H1 (cell line): ENCODE data around the gene HLTF. TPM values are rescaled to one million over a fixed set of nuclear protein-coding genes. Genes with fewer than 3 reads are reported as not detected.
A peak's percentile ranks its signal among the peaks of the same experiment; 100 is the strongest.

Experiments used
- CTCF ChIA-PET: fragments of 300-600 bp; sonication (Branson Sonifier 250); formaldehyde crosslinking; loops from one replicate; lab custom pipeline; 2021; ENCODE audit not compliant: partially characterized antibody; lab: Charles Lee
- POLR2A ChIA-PET: fragments of 300-600 bp; sonication (Branson Sonifier 250); formaldehyde crosslinking; loops from one replicate; lab custom pipeline; 2021; ENCODE audit warnings: inconsistent platforms; ENCODE audit not compliant: partially characterized antibody; lab: Charles Lee
- DNase-seq, 2 experiments: peaks; one replicate each; pipeline versions ENCODE4 v3.0.0 to v3.0.0-alpha.2; 2010 to 2022; ENCODE audit warnings: low spot score in 2 of 2, low read depth in 1 of 2, mixed read lengths in 1 of 2
- FAIRE-seq: peaks from 2 replicates; lab custom pipeline; 2011; peaks lifted over from hg19 to GRCh38; lab: Jason Lieb, UNC
- H2AFZ ChIP-seq: 2 replicates; pipeline ENCODE4 v1.8.1; 2012; ENCODE audit warnings: low read length, inconsistent platforms
- H2AK5ac ChIP-seq: 2 replicates; pipeline ENCODE4 v1.6.1; 2013; ENCODE audit warnings: low read depth, low read length
- H2BK120ac ChIP-seq: replicated peaks from 2 replicates; pipeline ENCODE3; 2013; ENCODE audit warnings: low read depth, low read length, inconsistent platforms
- H2BK12ac ChIP-seq: 2 replicates; pipeline ENCODE4 v1.6.1; 2013; ENCODE audit warnings: low read depth, low read length
- H2BK15ac ChIP-seq: 2 replicates; pipeline ENCODE4 v1.6.1; 2013; ENCODE audit warnings: low read length
- H2BK20ac ChIP-seq: 2 replicates; pipeline ENCODE4 v1.6.1; 2013; ENCODE audit warnings: low read length
- H2BK5ac ChIP-seq: 2 replicates; pipeline ENCODE4 v1.6.1; 2013; ENCODE audit warnings: low read depth, low read length
- H3K14ac ChIP-seq: 2 replicates; pipeline ENCODE4 v1.6.1; 2013; ENCODE audit warnings: inconsistent platforms; ENCODE audit not compliant: insufficient read length
- H3K18ac ChIP-seq: 2 replicates; pipeline ENCODE4 v1.6.1; 2013; ENCODE audit warnings: low read length; ENCODE audit errors: extremely low read depth
- H3K23ac ChIP-seq: 2 replicates; pipeline ENCODE4 v1.6.1; 2013; ENCODE audit warnings: inconsistent platforms; ENCODE audit not compliant: insufficient read length
- H3K23me2 ChIP-seq: 2 replicates; pipeline ENCODE4 v1.6.1; 2013; ENCODE audit warnings: low read depth, low read length
- H3K27ac ChIP-seq: 2 replicates; pipeline ENCODE4 v1.6.1; 2011; ENCODE audit warnings: low read depth, low read length, inconsistent platforms
- H3K27me3 ChIP-seq, 4 experiments: replicated peaks in 1 of 4; 1 replicate in 1 of 4; 2 replicates in 3 of 4; pipeline versions ENCODE4 v1.6.1 to v1.8.1; 2011 to 2013; ENCODE audit warnings: low read length in 3 of 4, mild to moderate bottlenecking in 3 of 4, inconsistent platforms in 2 of 4, mixed read lengths in 2 of 4, moderate library complexity in 1 of 4; ENCODE audit not compliant: control insufficient read depth in 3 of 4, insufficient read depth in 3 of 4; ENCODE audit errors: extremely low read depth in 1 of 4
- H3K36me3 ChIP-seq, 4 experiments: 2 replicates each; pipeline versions ENCODE4 v1.6.1 to v1.8.1; 2011 to 2013; ENCODE audit warnings: mild to moderate bottlenecking in 4 of 4, low read length in 3 of 4, moderate library complexity in 2 of 4, control low read depth in 1 of 4, inconsistent platforms in 1 of 4; ENCODE audit not compliant: insufficient read depth in 4 of 4, control insufficient read depth in 2 of 4
- H3K4ac ChIP-seq: replicated peaks from 2 replicates; pipeline ENCODE3; 2013; ENCODE audit warnings: low read length, low read depth, mixed read lengths, inconsistent platforms; ENCODE audit not compliant: insufficient read length
- H3K4me1 ChIP-seq, 4 experiments: replicated peaks in 1 of 4; 1 replicate in 1 of 4; 2 replicates in 3 of 4; pipeline versions ENCODE4 v1.6.1 to v1.8.1; 2011 to 2013; ENCODE audit warnings: low read length in 3 of 4, inconsistent platforms in 2 of 4, mixed read lengths in 1 of 4; ENCODE audit not compliant: insufficient read depth in 4 of 4, control insufficient read depth in 3 of 4
- H3K4me2 ChIP-seq, 2 experiments: 2 replicates each; pipeline versions ENCODE4 v1.6.1 to v1.8.1; 2011 to 2013; ENCODE audit warnings: low read depth in 2 of 2, low read length in 2 of 2, control low read depth in 1 of 2, inconsistent platforms in 1 of 2, mild to moderate bottlenecking in 1 of 2; ENCODE audit not compliant: insufficient read depth in 1 of 2
- H3K4me3 ChIP-seq, 4 experiments: fragments of 200-600, 300-600 bp in 1 of 4; sonication (generic), shearing (Covaris generic), sonication (Bioruptor Twin) in 1 of 4; 2 replicates each; pipeline versions ENCODE4 v1.5.1 to v1.8.1; 2011 to 2016; ENCODE audit warnings: low read length in 4 of 4, low read depth in 3 of 4, control low read depth in 2 of 4, inconsistent platforms in 2 of 4, mild to moderate bottlenecking in 2 of 4, mixed read lengths in 1 of 4, moderate library complexity in 1 of 4; ENCODE audit not compliant: insufficient read depth in 2 of 4; ENCODE audit errors: extremely low read depth in 1 of 4
- H3K56ac ChIP-seq: replicated peaks from 2 replicates; pipeline ENCODE3; 2013; ENCODE audit warnings: low read depth, mild to moderate bottlenecking, mixed read lengths, low read length, inconsistent platforms; ENCODE audit not compliant: insufficient read length
- H3K79me1 ChIP-seq: 2 replicates; pipeline ENCODE4 v1.6.1; 2013; ENCODE audit warnings: low read depth, low read length, control low read depth
- H3K79me2 ChIP-seq, 2 experiments: 2 replicates each; pipeline versions ENCODE4 v1.6.1 to v1.8.1; 2012 to 2013; ENCODE audit warnings: low read length in 2 of 2, mild to moderate bottlenecking in 2 of 2, inconsistent platforms in 1 of 2; ENCODE audit not compliant: insufficient read depth in 2 of 2, control insufficient read depth in 1 of 2
- H3K9ac ChIP-seq, 4 experiments: replicated peaks in 1 of 4; 1 replicate in 1 of 4; 2 replicates in 3 of 4; pipeline versions ENCODE4 v1.6.1 to v1.8.1; 2011 to 2013; ENCODE audit warnings: low read depth in 3 of 4, low read length in 3 of 4, control low read depth in 2 of 4, mild to moderate bottlenecking in 2 of 4, moderate library complexity in 2 of 4, inconsistent platforms in 1 of 4; ENCODE audit errors: extremely low read depth in 1 of 4
- H3K9me3 ChIP-seq, 2 experiments: 2 replicates each; pipeline versions ENCODE4 v1.6.1 to v1.8.1; 2012 to 2013; ENCODE audit warnings: mild to moderate bottlenecking in 2 of 2, moderate library complexity in 2 of 2, control low read depth in 1 of 2, inconsistent platforms in 1 of 2, low read depth in 1 of 2, low read length in 1 of 2, mixed read lengths in 1 of 2; ENCODE audit not compliant: insufficient read depth in 2 of 2
- H4K20me1 ChIP-seq, 2 experiments: replicated peaks in 1 of 2; 2 replicates each; pipeline versions ENCODE3 to v1.8.1; 2011 to 2013; ENCODE audit warnings: inconsistent platforms in 2 of 2, low read length in 2 of 2, mild to moderate bottlenecking in 1 of 2; ENCODE audit not compliant: insufficient read depth in 2 of 2, control insufficient read depth in 1 of 2
- H4K5ac ChIP-seq: 2 replicates; pipeline ENCODE4 v1.6.1; 2013; ENCODE audit warnings: low read length, low read depth, mixed read lengths, inconsistent platforms; ENCODE audit not compliant: insufficient read length
- H4K8ac ChIP-seq: 2 replicates; pipeline ENCODE4 v1.8.0; 2013; ENCODE audit warnings: mild to moderate bottlenecking, moderate library complexity, low read length, inconsistent platforms; ENCODE audit not compliant: insufficient read depth; ENCODE audit errors: extremely low read depth
- H4K91ac ChIP-seq: replicated peaks from 2 replicates; pipeline ENCODE3; 2013; ENCODE audit warnings: low read length, mixed read lengths, inconsistent platforms; ENCODE audit not compliant: insufficient read length
- GTF2F1 ChIP-seq: IDR thresholded peaks from 2 replicates; pipeline ENCODE4 v1.6.1; 2012; ENCODE audit warnings: low read depth, low read length, improper control_type of control experiment, borderline replicate concordance
- HDAC6 ChIP-seq: IDR thresholded peaks from one replicate; pipeline ENCODE4 v1.7.1; 2012; ENCODE audit warnings: low read depth, mild to moderate bottlenecking, inconsistent platforms, low read length, moderate library complexity
- MAFK ChIP-seq: IDR thresholded peaks from 2 replicates; pipeline ENCODE4 v1.6.1; 2012; ENCODE audit warnings: low read depth, mild to moderate bottlenecking, improper control_type of control experiment, low read length
- RBBP5 ChIP-seq: IDR thresholded peaks from 2 replicates; pipeline ENCODE4 v1.7.1; 2012; ENCODE audit warnings: low read depth, mild to moderate bottlenecking, inconsistent platforms, low read length, moderate library complexity, borderline replicate concordance
- RFX5 ChIP-seq: IDR thresholded peaks from 2 replicates; pipeline ENCODE4 v1.6.1; 2011; ENCODE audit warnings: low read depth, low read length, improper control_type of control experiment, borderline replicate concordance
- SRF ChIP-seq: IDR thresholded peaks from 2 replicates; pipeline ENCODE4 v1.6.1; 2011; ENCODE audit warnings: mild to moderate bottlenecking, low read depth, low read length, moderate library complexity
- WGBS, 2 experiments: shearing (Covaris generic) in 1 of 2; methylation state at CpG; one replicate each; pipeline versions ENCODE4 v1.1.6 to v1.1.7; 2013 to 2015; ENCODE audit warnings: low lambda C conversion rate in 2 of 2, mixed read lengths in 2 of 2, inconsistent platforms in 1 of 2, low coverage in 1 of 2, missing lambda C conversion rate in 1 of 2; ENCODE audit not compliant: insufficient replicate concordance in 2 of 2, insufficient coverage in 1 of 2, insufficient read length in 1 of 2; ENCODE audit errors: extremely low coverage in 1 of 2, missing lambda C conversion rate in 1 of 2; 5-methylcytosine and 5-hydroxymethylcytosine counted together
- polyA plus RNA-seq, 7 experiments: library from polyadenylated mRNA; depleted of rRNA in 3 of 7; stranded (reverse) in 5 of 7; unstranded in 2 of 7; fragments of >200 nt in 5 of 7; fragments of 200-250 nt in 2 of 7; gene quantifications; 1 replicate in 5 of 7; 2 replicates in 1 of 7; 4 replicates in 1 of 7; pipeline versions ENCODE4 v1.2.1 to v1.2.3, GENCODE V29; 2011 to 2013; ENCODE audit warnings: missing spikeins in 2 of 7, mixed read lengths in 2 of 7
- total RNA-seq: library from RNA; stranded (reverse); fragmentation: NEBNext Ultra II Directional; extraction: Animal tissue kit (Norgen Biotek cat#: 25700); gene quantifications from 2 replicates; pipeline ENCODE4 v1.2.1, GENCODE V29; 2021

Gene HLTF
- total and polyA plus RNA-seq, 2 of the 8 experiments (the other 6 are each of a cell fraction or from before 2014, with no cell fraction given) = 18.1 to 60.3 TPM

- Histone ChIP-seq H2AFZ (no peak overlapping the region), H3K9me3 (peaks cover 0 to 6% of the 10 kb centered on the region in 2 experiments; a peak in 1 of 4 replicates), H4K20me1 (peaks cover 0 to 7% of the 10 kb centered on the region in 2 experiments), H3K27ac (no peak overlapping the region), H3K36me3 (peaks cover 0 to 21% (median 1%) of the 10 kb centered on the region in 4 experiments; a peak in 4 of 8 replicates), H3K14ac (no peak overlapping the region), H2BK20ac (no peak overlapping the region), H2AK5ac (0 out of 2 replicates have a peak overlapping the region, but pooled peaks have one; percentile 24), H3K4me1 (peaks cover 0 to 5% (median under 1%) of the 10 kb centered on the region in 4 experiments; a peak in 4 of 7 replicates), H2BK12ac (no peak overlapping the region), H4K91ac (peak overlapping the region; percentile 12), H2BK120ac (peak overlapping the region; percentile 12), H3K18ac (no peak overlapping the region; the same call in 1 of the 2 replicates), H3K4me3 (no peak overlapping the region), H3K9ac (no peak overlapping the region), H3K23ac (no peak overlapping the region), H3K56ac (no peak overlapping the region), H2BK5ac (no peak overlapping the region), H3K4ac (no peak overlapping the region), H3K23me2 (peaks cover 8% of the 10 kb centered on the region; the same call in 1 of the 2 replicates), H2BK15ac (0 out of 2 replicates have a peak overlapping the region, but pooled peaks have one; percentile 16), H4K8ac (peak overlapping the region; percentile 25; the same call in 1 of the 2 replicates), H3K79me1 (peaks cover 3% of the 10 kb centered on the region; the same call in 1 of the 2 replicates), H3K79me2 (peaks cover 0 to 29% of the 10 kb centered on the region in 2 experiments; a peak in 2 of 4 replicates), H3K27me3 (peaks cover 0 to 8% (median 2%) of the 10 kb centered on the region in 4 experiments; a peak in 4 of 7 replicates), H3K4me2 (no peak overlapping the region; a peak in 1 of 4 replicates), H4K5ac (no peak overlapping the region)
- ChIA-PET CTCF (interaction anchor here (0.7 to 1.8 kb wide), 4 partner anchors 14 to 266 kb away, joined by 3 to 8 read pairs (median 4); no protein-coding TSS in a partner anchor), POLR2A (interaction anchor here (0.7 to 1.8 kb wide), 4 partner anchors 10 to 96 kb away, joined by 3 to 5 read pairs (median 3); partner anchors contain the start of gene GYG1)
- DNase-seq (no peak), FAIRE-seq (no peak)
- 96% methylated on average over 15 of the region's 15 CpGs; no CpG with 5 or more reads in 1 of the 2 experiments for WGBS, 2 experiments
- no peak for TF ChIP-seq RBBP5
- TF ChIP-seq RFX5 = no peak
- no peak for TF ChIP-seq MAFK
- no peak for TF ChIP-seq SRF
- no peak for TF ChIP-seq GTF2F1
- TF ChIP-seq HDAC6 = no peak
These were observed 875 bp upstream of the HLTF start for GRCh38 chr3:149087208-149087607.
